ENCODE measurements around the gene PDE6H. TPM values are rescaled to one million over a fixed set of nuclear protein-coding genes. Genes with fewer than 3 reads are reported as not detected.

PDE6H gene
- total and polyA plus RNA-seq, 10 of the 15 experiments (the other 5 are each of a cell fraction or from before 2014, with no cell fraction given), result 0.16 TPM; not detected in 9

DNA sequence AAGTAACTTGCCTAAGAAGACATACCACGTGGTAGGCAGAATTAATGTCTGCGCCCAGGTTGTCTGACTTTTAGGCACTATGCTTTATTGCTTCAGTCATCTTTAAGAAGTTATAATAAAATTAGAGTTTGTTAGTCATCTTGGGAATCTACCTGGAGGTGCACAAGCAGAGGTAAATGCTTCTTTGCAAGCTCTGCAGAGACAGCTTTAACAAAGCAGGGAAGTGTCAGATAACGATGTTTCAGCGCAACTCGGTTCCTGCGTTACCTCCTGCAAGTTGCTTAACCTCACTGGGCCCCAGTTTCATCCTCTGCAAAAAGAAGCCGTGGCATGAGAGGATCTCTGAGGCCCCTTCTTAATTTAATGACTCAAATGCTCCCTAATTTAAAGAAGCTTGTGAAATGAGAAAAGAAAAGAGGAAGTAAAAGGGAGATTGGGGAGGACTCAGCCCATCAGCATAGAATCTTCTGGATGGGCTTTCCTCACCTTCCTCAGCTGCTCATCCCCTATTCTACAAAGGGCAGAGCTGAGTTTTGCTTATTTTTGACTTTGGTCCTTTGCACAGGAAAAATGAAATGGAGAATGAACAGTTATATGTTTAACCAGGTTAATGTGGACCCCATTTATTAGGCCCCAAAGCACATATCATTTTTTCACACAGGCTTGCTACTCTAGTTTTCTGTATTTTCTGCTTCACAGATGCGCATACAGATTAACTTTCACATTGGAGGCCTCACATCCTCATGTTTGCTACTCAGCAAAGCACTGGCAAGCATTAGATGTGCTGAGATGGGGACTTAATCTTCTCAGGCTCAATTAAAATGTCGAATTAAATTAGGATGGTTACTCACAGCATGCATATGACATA lies 16.6 kb upstream of the PDE6H start (continued):
- TF ChIP-seq, protein P1, sequence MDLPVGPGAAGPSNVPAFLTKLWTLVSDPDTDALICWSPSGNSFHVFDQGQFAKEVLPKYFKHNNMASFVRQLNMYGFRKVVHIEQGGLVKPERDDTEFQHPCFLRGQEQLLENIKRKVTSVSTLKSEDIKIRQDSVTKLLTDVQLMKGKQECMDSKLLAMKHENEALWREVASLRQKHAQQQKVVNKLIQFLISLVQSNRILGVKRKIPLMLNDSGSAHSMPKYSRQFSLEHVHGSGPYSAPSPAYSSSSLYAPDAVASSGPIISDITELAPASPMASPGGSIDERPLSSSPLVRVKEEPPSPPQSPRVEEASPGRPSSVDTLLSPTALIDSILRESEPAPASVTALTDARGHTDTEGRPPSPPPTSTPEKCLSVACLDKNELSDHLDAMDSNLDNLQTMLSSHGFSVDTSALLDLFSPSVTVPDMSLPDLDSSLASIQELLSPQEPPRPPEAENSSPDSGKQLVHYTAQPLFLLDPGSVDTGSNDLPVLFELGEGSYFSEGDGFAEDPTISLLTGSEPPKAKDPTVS (IDR thresholded peaks at IDR 0.05; ENCODE audit: low read depth, low read length), result peak; percentile 91
- 0 out of 2 replicates have a peak, but pooled peaks have one; percentile 2 for TF ChIP-seq RB1 (IDR thresholded peaks at IDR 0.05; ENCODE audit: borderline replicate concordance)
- TF ChIP-seq, protein P2, sequence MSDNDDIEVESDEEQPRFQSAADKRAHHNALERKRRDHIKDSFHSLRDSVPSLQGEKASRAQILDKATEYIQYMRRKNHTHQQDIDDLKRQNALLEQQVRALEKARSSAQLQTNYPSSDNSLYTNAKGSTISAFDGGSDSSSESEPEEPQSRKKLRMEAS (IDR thresholded peaks at IDR 0.05; ENCODE audit: low read depth, low read length), result peak; percentile 36; the same call in 1 of the 2 replicates
- peak; percentile 64 for TF ChIP-seq RAD51 (IDR thresholded peaks at IDR 0.05)
- peak; percentile 98 for TF ChIP-seq SMARCA5 (IDR thresholded peaks at IDR 0.05)
- TF ChIP-seq CHD2 (IDR thresholded peaks at IDR 0.05; ENCODE audit: borderline replicate concordance, low read depth, low read length), result no peak; the same call in 1 of the 2 replicates
- TF ChIP-seq ZNF384 (IDR thresholded peaks at IDR 0.05; ENCODE audit: borderline replicate concordance, low read depth, low read length), result no peak
- TF ChIP-seq IKZF2 (IDR thresholded peaks at IDR 0.05), result peak; percentile 82 to 87
- TF ChIP-seq SP1 (IDR thresholded peaks at IDR 0.05; ENCODE audit: low read depth, low read length), result no peak
- TF ChIP-seq, protein P3, sequence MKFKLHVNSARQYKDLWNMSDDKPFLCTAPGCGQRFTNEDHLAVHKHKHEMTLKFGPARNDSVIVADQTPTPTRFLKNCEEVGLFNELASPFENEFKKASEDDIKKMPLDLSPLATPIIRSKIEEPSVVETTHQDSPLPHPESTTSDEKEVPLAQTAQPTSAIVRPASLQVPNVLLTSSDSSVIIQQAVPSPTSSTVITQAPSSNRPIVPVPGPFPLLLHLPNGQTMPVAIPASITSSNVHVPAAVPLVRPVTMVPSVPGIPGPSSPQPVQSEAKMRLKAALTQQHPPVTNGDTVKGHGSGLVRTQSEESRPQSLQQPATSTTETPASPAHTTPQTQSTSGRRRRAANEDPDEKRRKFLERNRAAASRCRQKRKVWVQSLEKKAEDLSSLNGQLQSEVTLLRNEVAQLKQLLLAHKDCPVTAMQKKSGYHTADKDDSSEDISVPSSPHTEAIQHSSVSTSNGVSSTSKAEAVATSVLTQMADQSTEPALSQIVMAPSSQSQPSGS (IDR thresholded peaks at IDR 0.05; ENCODE audit: low read length), result peak; percentile 51
- TF ChIP-seq RBBP5 (conservative IDR thresholded peaks at IDR 0.05), result no peak
- peak; percentile 24; the same call in 1 of the 2 replicates for TF ChIP-seq ZNF24 (IDR thresholded peaks at IDR 0.05)
- peak; percentile 40 to 62; a peak in 2 of 4 replicates for TF ChIP-seq EP300 (IDR thresholded peaks at IDR 0.05; ENCODE audit: borderline replicate concordance in 1 of 2, control insufficient read depth in 1 of 2, low read depth in 2 of 2, low read length in 2 of 2)
- no peak for TF ChIP-seq MTA3 (IDR thresholded peaks at IDR 0.05; ENCODE audit: borderline replicate concordance, low read length)
- TF ChIP-seq MXI1 (IDR thresholded peaks at IDR 0.05; ENCODE audit: low read depth, low read length), result peak; percentile 44; the same call in 1 of the 2 replicates
- no peak for TF ChIP-seq TBL1XR1 (IDR thresholded peaks at IDR 0.05; ENCODE audit: low read depth, low read length)
- TF ChIP-seq DPF2 (IDR thresholded peaks at IDR 0.05), result peak; percentile 89; the same call in 1 of the 2 replicates
- TF ChIP-seq YY1 (IDR thresholded peaks at IDR 0.05; ENCODE audit: low read depth, low read length), result 0 out of 2 replicates have a peak, but pooled peaks have one; percentile 9
- TF ChIP-seq NFIC (IDR thresholded peaks at IDR 0.05; ENCODE audit: low read depth, low read length), result peak; percentile 69
- TF ChIP-seq EED (IDR thresholded peaks at IDR 0.05; ENCODE audit: low read depth), result peak; percentile 49; the same call in 1 of the 2 replicates
- TF ChIP-seq MEF2A (IDR thresholded peaks at IDR 0.05; ENCODE audit: insufficient read depth, low read depth, low read length), result peak; percentile 66; the same call in 1 of the 2 replicates
- TF ChIP-seq, protein P4, sequence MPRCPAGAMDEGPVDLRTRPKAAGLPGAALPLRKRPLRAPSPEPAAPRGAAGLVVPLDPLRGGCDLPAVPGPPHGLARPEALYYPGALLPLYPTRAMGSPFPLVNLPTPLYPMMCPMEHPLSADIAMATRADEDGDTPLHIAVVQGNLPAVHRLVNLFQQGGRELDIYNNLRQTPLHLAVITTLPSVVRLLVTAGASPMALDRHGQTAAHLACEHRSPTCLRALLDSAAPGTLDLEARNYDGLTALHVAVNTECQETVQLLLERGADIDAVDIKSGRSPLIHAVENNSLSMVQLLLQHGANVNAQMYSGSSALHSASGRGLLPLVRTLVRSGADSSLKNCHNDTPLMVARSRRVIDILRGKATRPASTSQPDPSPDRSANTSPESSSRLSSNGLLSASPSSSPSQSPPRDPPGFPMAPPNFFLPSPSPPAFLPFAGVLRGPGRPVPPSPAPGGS (IDR thresholded peaks at IDR 0.05; ENCODE audit: borderline replicate concordance, insufficient read depth, low read depth, low read length, poor library complexity, severe bottlenecking), result peak; percentile 23
- TF ChIP-seq SMAD1 (IDR thresholded peaks at IDR 0.05; ENCODE audit: low read depth, partially characterized antibody), result no peak
- no peak for TF ChIP-seq ZZZ3 (IDR thresholded peaks at IDR 0.05; ENCODE audit: control insufficient read depth, insufficient read length, low read depth)
- peak; percentile 13; the same call in 1 of the 2 replicates for TF ChIP-seq POLR2AphosphoS5 (IDR thresholded peaks at IDR 0.05; ENCODE audit: low read length)
- TF ChIP-seq GABPA (IDR thresholded peaks at IDR 0.05; ENCODE audit: low read depth), result no peak
